OCI-M2 (cell line): Measurements from ENCODE around the gene MRPL10.

Source experiments
- DNase-seq: peaks from one replicate; lab custom pipeline; 2025; ENCODE audit not compliant: unreplicated experiment; lab: John Stamatoyannopoulos, UW

Gene MRPL10

DNA sequence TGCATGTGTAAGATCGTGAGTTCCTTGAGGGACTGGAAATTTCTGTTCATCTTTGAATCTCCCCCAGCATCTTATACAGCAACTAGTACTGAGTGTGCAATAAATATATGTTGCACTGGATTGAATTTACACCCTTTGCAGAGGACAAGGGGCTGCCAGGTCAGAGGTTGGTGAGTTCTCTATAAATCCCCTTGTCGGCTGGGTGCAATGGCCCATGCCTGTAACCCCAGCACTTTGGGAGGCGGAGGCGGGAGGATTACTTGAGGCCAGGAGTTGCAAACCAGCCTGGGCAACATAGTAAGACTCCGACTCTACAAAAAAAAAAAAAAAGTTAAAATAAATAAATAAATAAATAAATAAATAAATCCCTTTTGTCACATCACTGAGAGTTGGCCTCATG lies 29.0 kb upstream of the MRPL10 start:
- no peak for DNase-seq

GRCh38 chr17:47857551-47858455 lies 26.5 kb upstream of the MRPL10 start:
- DNase-seq = no peak

DNA sequence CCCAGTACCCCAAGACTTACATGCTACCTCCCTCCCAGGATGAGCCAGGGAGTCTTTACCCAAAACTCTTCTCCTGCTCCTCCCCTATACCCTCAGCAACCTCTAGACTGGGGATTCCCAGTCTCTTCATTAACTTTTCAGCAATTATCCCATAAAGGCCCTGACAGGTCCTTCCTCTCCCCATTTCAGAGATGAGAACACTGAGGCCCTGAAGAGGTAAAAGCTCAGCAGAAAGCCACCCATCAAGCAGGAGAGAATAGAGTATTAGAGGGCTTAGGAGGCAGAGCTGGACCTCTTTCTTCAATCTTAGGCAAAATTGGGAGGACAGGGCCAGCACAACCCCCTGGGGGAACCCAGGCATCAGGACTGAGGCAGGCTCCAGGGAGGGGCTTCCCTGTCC lies 25.5 kb upstream of the MRPL10 start:
- no peak for DNase-seq

DNA sequence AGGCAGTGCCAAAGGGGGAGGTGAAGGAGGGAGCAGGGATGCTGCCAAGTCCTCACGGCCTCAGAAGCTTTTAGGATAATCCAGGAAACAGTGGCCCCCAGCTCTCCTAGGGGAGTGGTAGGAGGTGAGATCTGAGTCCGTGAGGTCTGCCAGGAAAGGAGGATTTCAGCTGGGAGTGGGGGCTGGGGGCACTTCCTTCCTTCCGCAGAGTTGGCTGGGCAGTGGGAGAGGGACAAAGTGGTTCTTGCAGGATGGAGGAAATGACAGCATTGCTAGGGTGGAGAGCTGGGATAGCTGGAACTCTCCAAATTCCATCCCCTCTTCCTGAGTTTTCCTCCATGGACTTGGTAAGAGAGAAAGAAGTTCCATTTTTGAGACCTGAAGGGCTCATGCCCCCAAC lies 24.4 kb upstream of the MRPL10 start:
- DNase-seq = no peak

GRCh38 chr17:47853616-47854015 lies 22.3 kb upstream of the MRPL10 start:
- no peak for DNase-seq

DNA sequence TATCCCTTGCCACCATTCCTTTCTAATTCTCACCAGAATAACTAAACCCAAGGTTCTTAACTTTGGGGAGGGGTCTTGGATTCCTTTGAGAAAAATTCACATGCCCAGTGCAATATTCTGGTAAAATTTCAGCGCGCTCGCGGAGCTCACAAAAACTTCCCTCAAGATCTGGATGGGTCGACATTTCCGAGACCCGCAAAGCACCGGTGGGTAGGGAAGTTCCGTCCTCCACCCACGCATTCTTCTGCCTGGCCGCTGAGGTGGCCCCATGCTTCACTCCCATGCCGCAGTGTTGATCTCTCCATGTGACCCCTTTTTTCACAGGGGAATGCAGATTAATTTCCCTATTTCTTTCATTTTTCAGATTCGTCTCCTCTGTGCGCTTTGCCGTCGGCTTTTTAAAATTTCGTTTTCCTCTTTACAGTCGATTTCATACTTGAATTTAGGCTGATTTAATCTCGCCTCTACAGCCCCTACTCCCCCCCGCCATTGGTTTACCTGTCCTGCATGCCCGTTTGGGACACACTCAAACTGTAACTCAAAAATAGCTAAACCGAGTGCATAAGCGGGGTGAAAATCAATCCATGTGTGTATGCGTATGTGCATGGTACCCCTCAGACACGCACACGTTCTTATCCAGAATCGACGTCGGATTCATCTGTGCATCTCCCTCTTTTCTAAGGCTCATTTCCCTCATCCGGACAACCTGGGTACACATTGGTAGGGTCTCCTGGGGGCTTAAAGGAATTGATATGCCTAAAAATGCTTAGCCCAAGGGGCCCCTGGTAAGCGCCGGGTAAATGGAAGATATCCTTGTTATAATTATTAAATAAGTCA lies 21.0 kb upstream of the MRPL10 start:
- DNase-seq = no peak

DNA sequence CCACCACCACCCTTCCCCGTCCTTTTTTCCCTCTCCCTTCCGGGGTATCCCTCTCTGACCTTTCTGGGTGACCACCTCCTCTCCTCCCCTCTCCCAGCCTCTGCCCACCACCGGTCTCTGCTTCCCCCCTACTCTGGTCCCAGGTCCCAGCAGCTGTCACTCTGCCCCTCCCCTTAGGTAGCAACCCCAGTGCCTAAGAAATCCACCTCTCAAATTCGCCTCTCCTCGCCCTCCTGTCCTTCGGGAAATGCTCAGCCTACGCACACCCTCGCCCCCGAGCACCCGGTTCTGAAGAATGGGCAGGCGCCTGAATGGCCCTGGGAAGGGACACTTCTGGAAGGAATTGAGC lies 20.4 kb upstream of the MRPL10 start:
- DNase-seq = no peak

- DNase-seq = no peak
Measured at GRCh38 chr17:47850692-47851573, 19.6 kb upstream of the MRPL10 start, which contains the start of gene SP6. Gene SP6 (minus strand): TSS chr17:47851163. CDS start chr17:47848429, 2,734 bp downstream.

- DNase-seq = no peak
Measured at GRCh38 chr17:47850373-47850691, 19.0 kb upstream of the MRPL10 start.

DNA sequence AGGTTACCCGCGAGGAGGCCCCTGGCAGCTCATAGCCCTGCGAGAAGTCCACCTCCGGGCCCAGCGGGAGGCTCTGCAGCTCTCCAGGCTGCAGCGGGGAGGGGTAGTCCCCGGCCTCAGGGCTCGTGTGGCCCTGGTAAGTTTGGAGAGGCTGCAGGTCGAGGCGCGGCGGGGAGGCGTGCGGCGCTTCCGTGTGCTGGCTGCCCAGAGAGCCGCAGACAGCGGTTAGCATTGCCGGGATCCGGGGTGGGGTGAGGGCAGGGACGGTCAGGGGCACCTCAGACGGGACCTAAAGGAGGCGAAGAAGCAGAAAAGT lies 16.8 kb upstream of the MRPL10 start:
- no peak for DNase-seq

DNA sequence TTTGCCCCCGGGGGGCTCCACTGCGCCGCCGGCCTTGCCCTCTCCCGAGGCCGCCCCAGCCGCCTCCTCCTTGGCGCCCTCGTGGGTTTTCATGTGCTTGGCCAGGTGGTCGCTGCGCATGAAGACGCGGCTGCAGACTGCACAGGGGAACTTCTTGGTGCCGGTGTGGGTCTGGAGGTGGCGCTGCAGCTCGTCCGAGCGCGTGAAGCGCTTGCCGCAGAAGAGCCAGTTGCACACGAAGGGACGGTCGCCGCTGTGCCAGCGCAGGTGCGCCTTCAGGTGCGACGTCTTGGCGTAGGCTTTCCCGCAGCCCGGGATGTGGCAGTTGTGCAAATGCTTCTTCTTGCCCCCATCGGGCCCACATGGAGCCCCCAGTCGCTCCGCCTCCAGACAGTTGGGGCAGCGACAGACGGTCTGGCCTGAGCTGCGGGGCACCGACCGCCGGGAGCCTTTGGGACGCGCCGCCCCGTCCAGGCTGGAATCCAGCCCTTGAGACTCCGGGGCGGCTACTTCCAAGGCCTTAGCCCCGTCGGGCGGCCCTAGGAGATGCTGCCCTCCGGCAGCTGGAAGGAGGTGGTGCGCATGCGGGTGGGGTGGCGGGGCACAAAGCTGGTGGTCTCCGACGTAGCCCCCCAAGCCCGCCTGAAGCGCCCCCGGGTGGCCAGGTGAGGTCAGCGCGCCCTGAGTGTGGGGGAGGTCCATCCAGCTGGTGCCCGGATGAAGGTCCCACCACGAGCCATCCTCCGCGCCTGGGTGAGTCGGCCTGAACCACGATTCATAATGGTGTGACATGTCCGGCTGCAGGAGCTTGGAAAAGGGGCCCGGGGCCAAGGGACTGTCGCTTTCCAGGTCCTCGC lies 16.2 kb upstream of the MRPL10 start:
- DNase-seq = no peak

- no peak for DNase-seq
Measured at GRCh38 chr17:47846716-47847340, 15.5 kb upstream of the MRPL10 start.

- no peak for DNase-seq
Measured at GRCh38 chr17:47845716-47846075, 14.4 kb upstream of the MRPL10 start.

- no peak for DNase-seq
Measured at GRCh38 chr17:47844814-47845715, 13.7 kb upstream of the MRPL10 start.

- DNase-seq = no peak
Measured at GRCh38 chr17:47844227-47844626, 12.9 kb upstream of the MRPL10 start.

- no peak for DNase-seq
Measured at GRCh38 chr17:47843391-47843730, 12.0 kb upstream of the MRPL10 start.

GRCh38 chr17:47841488-47842291 lies 10.3 kb upstream of the MRPL10 start:
- no peak for DNase-seq

- peak; percentile 64 for DNase-seq
Measured at GRCh38 chr17:47840742-47841487, 9.6 kb upstream of the MRPL10 start, which contains the start of gene SCRN2. Gene SCRN2 (minus strand): TSS chr17:47841273. CDS start chr17:47840843, 430 bp downstream.
